Stimulated activated CD8-positive, alpha-beta memory T cell treated with anti-CD3 and anti-CD28 coated beads, Interleukin-4, amount 100 ng/mL, for 1 hour (primary cell): ENCODE data around the gene OR52D1.

Experiments used
- DNase-seq, 2 donors: peaks; one replicate each; pipeline ENCODE4 v3.0.0-alpha.2; 2020; ENCODE audit warnings: low read depth in 2 of 2, low spot score in 1 of 2

The OR52D1 gene

GRCh38 chr11:5488385-5488784 is at the start of gene OR52D1:
TSS of gene OR52D1 (plus strand) at chr11:5488685. CDS start at chr11:5488707, 22 bp downstream.
- no peak for DNase-seq

GRCh38 chr11:5441414-5441813 is 47.1 kb upstream of the OR52D1 start, which contains the start of gene OR51I1:
TSS of gene OR51I1 (minus strand) at chr11:5441514. CDS start at chr11:5441514, 0 bp downstream.
- DNase-seq = no peak

GRCh38 chr11:5443835-5444393 is 44.6 kb upstream of the OR52D1 start:
- DNase-seq = no peak

DNA sequence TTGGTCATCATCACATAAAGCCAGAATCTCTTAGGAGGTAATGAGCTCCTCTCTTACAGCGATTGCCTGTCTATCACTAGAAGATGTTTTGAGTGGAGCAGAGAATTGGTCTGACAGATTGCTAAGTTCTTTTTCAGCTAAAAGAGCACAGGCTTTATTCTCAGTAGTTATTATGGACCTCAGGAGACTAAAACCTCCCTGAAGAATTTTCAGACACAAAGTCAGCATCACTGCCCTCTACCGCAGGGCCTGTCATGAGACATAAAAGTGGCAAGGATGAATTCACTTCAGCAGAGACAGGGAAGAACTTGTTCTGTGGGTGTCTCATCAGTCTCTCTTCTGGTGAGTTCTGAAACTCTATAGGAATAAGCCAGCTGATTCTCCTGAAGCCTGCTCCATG is 39.5 kb upstream of the OR52D1 start, which contains the start of gene OR51I2:
Gene OR51I2 (plus strand): TSS at position 301 of the 400 bp plus-strand sequence. CDS start 4,166 bp downstream, outside the sequence.
- DNase-seq = no peak

GRCh38 chr11:5449432-5449831 is 39.1 kb upstream of the OR52D1 start:
- no peak for DNase-seq

DNA sequence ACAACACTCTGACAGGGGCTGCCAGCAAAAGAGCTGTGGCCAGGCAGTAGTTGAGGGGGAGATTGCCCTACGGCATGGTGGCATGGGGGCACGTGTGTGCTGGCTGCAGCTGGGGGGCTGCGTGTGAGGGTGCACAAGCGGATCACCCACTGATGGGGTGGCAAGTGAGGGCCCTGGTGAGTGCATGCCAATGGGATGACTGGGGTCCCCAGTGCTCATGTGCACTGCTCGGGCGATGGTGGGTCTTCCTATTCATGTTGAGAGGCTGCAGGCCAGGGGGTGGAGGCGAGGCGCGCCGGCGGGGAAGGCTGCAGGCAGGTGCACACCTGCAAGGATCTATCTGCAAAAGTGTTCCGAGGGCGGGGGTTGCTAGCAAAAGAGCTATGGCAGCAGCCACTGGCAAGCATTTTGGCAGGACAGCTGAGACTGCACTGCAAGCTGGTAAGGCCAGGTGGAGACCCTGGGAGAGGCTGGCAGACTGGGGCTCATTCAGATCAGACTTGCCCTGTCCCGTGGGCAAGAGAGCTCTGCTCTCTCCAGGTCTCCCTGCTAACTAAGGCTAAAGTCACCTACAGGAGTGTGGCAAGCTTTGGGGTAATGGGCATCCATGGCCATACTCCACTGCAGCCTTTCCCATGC is 27.4 kb upstream of the OR52D1 start:
- DNase-seq = no peak

- DNase-seq = no peak
Measured at GRCh38 chr11:5467527-5467926, 21.0 kb upstream of the OR52D1 start.

DNA sequence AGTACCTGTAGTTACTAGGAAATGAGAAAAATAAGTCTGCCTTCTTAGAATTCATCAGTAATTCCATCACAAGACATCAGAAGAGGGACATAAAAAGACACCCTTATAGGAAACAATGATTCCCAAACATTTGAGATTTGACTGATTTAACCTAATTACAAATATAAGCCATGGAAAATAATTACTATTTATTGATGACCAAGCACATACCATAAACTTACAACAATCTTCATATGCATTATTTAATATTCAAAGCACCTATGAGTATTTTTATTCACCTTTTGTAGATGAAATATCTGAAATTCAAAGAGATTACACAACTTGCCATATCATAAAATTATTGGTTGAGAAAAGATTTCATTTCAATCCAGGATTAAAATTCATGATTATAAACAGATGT is 14.6 kb upstream of the OR52D1 start:
- no peak for DNase-seq

DNA sequence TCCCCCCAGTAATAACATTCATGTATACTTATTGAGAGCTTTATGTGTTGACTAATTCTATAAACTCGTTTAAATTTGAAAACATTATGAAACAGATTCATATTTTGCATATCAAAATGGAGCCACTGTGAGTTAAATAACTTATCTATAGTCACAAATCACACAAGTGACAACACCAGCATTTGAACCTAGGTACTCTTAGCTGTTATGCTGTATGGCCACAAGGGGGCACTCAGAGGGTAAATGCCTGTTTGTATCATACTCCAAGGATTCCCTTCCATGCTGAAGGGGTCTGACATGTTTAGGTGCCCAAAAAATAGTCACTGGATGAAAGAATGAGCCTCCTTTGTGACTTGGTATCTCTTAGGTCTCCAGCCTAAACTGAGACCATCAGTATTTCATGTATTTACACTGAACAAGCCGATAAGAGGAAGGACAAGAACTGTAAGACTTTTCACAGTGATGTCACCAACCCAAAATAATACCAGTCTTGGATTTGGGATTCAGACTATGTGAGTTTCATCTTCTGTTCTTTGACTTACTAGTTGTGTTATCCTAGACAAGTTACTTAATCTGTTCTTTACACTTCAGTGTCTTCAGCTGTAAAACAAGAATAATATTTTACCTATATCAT is 12.2 kb upstream of the OR52D1 start:
- no peak for DNase-seq

DNA sequence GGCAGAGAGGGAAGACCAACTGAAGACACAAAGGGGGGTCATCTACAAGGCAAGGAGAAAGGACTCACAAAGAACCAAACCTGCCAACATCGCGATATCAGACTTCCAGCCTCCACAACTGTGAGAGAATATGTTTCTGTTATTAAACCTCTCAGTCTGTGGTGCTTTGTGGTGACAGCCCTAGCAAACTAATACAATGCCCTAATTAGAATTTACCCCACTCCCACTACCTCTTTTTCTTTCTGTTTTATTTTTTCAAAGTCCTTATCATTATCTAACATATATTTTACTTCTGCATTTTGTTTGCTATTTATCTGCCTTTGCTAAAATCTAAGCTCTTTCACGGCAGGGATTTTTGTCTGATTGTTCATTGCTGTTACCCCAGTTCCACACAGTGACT is 2.5 kb upstream of the OR52D1 start:
- DNase-seq = no peak

- no peak for DNase-seq
Measured at GRCh38 chr11:5486421-5486820, 2.1 kb upstream of the OR52D1 start.

DNA sequence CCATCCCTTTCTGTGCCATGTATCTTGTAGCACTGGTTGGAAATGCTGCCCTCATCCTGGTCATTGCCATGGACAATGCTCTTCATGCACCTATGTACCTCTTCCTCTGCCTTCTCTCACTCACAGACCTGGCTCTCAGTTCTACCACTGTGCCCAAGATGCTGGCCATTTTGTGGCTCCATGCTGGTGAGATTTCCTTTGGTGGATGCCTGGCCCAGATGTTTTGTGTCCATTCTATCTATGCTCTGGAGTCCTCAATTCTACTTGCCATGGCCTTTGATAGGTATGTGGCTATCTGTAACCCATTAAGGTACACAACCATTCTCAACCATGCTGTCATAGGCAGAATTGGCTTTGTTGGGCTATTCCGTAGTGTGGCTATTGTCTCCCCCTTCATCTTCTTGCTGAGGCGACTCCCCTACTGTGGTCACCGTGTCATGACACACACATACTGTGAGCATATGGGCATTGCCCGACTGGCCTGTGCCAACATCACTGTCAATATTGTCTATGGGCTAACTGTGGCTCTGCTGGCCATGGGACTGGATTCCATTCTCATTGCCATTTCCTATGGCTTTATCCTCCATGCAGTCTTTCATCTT is 414 bp downstream of the OR52D1 start:
- no peak for DNase-seq

GRCh38 chr11:5489576-5490357 is 1.3 kb downstream of the OR52D1 start:
- DNase-seq = no peak

DNA sequence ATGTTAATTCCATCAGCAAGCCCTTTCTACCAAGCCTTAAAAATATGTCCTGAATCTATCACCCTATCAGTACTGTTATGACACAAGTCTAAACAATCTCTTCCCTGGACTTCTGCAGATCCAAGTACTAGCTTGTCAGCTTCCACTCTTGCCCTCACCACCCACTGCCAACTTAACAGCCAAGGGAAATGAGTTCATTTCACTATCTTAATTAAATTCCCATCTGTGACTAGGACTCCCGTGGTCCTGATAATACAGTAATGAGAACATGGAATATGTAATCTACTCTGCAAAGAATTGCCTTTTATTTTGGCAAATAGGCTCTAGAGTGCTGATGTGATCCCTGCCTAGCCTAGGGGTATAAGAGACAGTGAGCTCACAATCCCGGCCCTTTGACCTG is 11.2 kb downstream of the OR52D1 start:
- DNase-seq = no peak

DNA sequence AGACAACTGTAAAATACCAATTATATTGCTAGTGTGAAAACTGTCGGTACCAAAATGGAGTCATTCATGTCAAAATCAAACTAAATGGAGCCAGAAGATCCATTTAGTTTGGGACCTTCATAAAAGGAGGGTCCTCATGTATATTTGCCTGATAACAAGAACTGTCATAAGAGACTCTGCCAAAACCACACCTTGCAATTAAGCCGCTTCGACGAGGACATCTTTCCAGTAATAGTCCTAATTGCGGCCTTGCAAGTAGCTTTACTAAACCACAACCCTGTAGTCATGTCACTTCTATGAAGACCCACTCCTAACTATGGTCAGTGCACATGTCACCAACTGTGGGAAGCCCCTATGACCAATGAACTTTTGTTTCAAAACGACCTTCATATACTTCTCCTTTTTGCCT is 11.9 kb downstream of the OR52D1 start:
- no peak for DNase-seq

DNA sequence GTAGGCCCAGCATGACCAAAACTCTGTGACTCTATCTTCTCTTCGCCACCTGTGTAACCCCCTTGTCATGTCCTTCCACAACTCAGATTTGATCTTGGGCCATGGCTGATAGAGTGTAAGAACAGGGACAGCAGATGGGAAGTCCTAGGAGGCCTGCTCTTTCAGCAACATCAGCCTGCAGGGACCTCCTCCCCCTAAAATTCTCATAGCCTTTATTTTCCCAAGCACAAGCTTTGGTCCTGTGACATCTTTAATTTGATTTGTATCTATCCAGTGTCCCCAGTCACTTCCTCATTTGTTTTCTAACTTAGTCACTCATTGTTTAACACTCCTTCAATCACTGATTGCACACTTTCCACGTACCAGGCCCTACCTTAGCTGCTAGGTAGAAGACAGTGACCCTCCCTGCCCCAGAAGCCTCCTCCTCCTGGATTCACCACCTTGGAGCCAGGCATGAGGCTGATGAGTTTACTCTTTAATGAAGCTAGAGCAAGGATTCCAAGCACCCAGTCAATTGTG is 16.0 kb downstream of the OR52D1 start:
- DNase-seq = no peak

GRCh38 chr11:5505363-5506048 is 17.0 kb downstream of the OR52D1 start:
- no peak for DNase-seq

- DNase-seq = no peak
Measured at GRCh38 chr11:5507177-5507932, 18.9 kb downstream of the OR52D1 start.

DNA sequence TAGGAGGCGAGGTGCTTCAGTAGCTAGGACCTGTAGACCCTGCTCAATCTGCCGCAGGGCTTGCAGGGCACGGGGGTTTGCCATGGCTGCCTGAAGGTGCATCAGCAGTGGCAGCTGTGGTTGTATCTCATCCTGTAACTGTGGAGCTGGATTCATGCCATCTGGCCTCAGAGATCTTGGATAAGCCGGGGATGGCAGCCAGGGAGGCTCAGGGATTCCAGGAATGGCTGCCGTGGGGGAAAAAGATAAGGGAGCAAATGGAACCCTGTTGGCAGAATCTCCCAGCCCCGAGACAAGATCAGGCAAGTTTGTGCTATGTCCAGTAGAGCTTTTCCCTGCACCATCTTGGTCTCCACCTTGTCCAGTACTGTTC is 19.4 kb downstream of the OR52D1 start:
- no peak for DNase-seq

DNA sequence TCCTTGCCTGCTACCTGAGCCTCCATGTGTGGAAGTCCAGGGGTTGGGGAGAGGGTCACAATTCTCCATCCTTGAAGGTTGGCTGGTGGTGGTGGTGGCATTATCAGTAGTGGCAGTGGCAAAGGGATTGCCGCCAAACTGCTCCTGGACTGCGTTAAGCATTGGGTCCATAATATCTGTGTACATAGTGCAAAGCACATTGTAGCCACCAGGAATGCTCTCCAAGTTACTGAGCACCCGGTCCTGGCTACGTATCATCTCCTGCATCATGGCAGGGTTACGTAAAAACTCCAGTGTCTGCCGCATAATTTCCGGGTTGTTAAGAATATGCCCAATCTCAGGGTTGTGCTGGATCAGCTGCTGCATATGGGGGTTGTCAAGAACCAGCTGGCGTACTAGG is 20.1 kb downstream of the OR52D1 start:
- no peak for DNase-seq
